ELR (cell line): Measurements from ENCODE around the gene MEIS1.

Source experiments
- DNase-seq: peaks from one replicate; pipeline ENCODE4 v3.0.0-alpha.2; 2015; ENCODE audit warnings: low read depth

Gene MEIS1

DNA sequence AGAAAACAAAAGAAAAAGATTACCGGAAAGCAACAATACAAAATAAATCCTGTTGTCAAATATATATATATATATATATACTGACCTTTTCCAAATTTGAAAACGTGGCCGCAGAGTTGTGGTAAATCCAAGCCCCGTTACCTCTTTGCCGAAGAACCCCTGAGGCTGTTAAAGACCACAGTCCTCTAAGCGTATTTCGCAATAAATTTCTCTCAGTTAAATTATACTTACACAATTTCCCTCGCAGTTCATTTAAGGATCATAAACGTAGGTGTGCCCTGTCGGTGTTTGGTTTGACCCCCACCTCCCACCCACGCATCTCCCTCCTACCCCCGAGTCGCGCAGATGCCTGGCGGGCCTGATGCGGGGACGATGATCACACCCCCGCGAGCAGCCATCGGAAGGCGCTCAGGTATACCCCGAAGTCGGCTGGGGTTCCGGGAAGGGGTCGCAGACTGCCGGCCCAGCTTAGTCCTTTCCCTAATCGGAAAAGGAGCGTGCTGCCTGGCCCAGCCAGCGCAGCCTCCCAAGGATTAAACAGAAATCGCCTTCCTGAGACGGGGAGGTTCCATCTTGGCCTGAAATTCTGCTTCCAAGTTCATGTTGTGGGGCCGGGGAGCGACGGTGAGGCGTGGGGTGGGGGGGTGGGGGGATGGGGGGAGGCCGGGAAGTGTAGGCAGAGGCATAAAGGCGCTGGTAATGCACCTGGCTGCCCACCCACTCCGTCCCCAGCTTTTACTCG lies 2.9 kb upstream of the MEIS1 start:
- DNase-seq, result no peak

DNA sequence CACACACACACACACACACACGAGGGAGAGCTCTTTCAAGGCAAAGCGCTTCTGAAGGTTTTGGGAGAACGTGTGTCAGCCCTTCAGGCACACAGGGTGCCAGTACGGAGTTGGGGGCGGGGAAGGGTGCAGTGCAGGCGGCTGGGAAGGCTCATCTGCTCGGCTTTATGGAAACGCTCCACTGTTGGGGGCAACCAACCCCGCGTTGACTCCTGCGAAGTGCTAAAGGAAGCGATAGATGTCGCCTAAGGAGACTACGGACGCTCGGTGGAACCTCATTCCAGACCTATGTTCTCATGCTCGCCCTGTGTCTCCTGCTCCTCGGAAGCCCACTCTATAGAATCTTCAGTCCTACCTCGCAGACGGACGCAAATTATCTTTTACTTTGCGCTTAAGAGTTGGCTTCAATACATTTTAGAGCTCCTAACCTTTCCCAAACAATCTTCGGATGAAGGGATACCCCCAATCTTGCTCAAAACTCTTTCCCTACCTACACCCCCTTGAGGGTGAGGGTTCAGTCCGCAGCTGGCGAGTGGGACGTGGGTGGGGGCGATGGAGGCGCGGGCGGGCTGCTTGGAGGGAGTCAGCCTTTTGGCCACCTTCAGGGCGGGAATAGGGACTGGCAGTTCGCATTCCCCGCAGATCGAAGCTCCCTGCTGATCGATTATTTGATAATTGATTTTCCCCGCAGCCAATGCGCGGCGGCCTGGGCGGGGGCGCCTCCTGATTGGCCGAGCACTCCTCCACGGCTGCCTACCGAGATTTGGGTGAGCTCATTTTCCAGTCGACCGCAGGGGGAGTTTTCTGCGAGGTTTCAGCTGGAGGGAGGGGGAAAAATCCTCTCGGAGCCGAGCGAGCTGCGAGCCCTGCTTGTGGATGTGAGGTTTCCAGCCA lies 1.9 kb upstream of the MEIS1 start:
- DNase-seq, result peak; percentile 97

DNA sequence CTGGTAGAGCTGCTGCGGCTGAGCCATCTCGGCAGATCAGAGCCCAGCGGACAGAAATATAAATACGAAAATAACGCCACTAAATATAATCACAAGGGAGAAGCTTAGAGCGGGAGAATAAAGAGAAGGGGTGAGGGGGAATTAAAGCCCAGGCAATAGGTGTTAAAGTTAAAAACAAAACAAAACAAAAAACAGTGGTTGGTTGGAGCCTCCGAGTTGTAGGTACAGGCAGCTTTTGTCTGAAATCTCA lies 1.3 kb upstream of the MEIS1 start:
- no peak for DNase-seq

DNA sequence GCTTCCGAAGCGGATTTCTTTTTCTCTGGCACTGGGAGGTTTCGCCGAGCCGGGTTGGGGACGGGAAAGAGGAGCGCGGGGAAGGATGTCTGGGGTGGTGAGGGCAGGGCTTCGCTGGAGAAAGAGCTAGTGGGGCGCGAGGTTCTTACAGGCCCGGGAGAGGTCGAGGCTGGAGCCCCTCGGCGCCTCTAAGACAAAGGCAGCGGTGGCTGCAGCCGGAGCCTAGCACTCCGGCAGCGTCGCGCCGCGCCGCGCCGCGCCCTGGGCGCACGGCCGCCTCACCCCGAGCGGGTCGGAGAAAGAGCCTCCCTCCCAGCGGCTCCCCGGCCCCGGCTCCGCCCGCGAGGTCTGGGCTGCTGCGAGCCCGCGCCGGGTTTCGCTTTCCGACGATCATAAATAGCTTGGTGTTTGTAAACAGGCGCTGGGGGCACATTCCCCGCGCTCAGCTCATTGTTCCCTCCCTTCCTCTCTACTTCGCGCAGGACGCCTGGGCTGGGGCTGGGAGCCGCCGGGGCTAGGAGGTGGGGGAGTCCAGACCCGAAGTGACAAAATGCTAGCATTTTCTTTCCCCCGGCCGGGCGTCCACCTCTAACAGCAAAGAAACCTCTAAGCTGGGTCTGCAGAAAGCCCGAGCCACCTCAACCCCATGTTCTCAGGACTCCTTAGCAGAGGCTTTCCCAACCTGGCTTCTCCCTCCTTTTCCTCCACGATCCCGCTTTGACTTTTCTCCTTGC lies 813 bp upstream of the MEIS1 start:
- peak; percentile 83 for DNase-seq

DNA sequence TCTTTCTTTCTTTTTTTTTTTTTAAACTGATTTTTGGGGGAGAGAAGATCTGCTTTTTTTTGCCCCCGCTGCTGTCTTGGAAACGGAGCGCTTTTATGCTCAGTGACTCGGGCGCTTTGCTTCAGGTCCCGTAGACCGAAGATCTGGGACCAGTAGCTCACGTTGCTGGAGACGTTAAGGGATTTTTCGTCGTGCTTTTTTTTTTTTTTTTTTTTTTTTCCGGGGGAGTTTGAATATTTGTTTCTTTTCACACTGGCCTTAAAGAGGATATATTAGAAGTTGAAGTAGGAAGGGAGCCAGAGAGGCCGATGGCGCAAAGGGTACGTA lies 587 bp downstream of the MEIS1 start:
- DNase-seq, result peak; percentile 61

DNA sequence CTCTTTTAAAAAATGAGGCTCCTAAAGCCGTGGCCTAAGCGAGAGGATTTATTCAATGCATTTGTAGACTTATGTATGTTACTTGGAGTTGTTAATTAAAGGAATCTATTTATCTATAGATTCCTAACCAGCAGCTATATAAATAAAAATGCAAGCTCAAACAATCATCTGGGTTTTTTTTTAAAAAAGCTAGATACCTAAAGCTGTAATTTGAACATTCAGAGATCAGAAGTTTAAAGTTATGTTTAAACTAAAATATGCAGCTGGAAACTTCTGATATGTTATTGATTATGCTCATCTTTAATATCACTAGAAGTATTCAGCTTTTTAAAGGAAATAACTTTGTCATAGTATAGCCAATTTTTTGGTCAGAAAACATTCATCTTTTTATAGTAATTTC lies 1.0 kb downstream of the MEIS1 start:
- DNase-seq, result no peak

DNA sequence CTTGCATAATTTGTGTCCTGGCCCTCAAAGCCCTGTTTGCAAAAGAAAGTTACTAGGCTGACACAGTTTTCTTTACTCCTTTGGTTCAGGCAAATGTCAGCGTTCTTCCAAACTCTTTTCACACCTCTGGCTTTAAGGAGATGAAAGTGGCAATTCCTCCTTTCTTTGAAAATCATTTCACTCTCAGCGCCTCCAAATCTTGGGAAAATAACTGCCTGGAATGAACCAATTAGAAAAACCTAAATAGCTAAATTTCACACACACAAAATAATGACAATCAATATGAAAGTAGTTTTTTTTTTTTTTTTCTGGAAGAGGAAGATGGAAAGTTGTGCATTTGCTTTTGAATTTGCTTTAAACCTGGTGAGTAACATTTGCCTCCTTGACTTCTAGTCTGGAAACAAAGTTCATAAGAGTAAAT lies 1.7 kb downstream of the MEIS1 start:
- peak; percentile 31 for DNase-seq

DNA sequence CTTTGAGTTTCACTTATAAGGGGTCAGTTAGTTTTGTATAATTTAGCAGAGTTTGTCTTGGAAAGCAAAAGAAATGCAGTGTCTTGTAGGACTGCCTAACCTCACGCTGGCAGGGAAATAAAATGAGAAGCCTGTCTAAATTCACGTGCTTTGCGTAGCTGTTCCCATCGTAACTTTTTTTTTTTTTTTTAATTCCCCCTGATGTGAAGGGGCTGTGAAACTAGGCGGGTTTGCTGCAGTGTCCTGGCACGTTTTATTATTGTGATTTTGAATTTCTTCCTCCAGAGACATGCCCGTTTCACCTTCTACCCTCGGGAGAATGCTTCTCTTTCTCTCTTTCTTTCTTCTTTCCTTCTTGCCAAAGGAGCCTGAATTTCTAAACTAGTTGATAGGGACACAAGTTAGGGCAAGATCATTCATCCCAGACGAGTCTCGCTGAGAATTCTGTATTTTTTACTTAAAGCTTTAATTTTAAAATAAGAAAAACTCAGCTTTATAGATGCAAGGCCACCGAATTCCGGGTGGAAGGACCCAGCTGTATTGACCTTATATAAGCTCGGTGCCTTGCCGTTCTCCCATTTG lies 2.3 kb downstream of the MEIS1 start:
- DNase-seq, result peak; percentile 48

DNA sequence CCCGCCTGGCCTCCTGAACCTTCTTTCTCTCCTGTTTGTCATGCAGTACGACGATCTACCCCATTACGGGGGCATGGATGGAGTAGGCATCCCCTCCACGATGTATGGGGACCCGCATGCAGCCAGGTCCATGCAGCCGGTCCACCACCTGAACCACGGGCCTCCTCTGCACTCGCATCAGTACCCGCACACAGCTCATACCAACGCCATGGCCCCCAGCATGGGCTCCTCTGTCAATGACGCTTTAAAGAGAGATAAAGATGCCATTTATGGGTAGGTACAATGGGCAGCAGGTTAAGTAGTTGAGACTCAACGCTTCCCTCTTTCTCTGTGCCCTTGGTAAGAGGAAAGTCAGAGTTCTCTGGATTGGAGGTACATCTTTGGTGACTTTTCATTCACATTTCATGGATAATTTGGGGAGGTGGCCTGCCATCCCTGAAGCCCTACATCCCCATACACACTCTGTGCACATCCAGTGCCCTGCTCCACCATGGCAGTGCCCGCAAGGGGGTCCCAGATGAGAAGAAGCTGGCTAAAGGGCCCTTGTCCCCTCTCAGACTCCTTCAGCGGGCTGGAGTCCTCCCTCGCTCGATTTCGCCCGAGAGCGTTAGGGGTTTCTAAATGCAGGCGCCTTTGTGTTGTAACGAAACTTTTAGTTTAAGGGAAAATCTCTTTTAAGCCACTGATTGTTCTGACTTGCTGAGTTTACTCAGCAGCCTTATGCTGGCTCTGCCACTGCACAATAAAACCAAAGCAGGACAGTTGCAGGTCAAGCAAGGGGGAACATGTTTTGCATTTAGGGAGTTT lies 3.0 kb downstream of the MEIS1 start:
- DNase-seq, result peak; percentile 69

DNA sequence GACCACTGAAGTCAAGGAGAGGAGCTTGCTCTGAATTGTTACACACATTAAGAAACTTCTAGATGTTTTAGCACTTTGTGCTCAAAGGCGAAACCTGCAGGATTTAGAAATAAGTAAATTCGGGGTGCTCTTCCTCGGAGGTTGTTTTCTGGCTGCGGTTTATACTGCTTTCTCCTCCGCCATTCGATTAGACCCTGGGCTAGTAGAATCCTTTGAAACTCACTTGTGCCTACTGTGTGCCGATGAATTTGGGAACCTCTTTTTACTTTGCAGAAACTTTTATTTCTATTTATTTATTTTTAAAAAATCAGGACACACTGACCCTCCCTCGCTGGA lies 3.5 kb downstream of the MEIS1 start:
- DNase-seq, result no peak

DNA sequence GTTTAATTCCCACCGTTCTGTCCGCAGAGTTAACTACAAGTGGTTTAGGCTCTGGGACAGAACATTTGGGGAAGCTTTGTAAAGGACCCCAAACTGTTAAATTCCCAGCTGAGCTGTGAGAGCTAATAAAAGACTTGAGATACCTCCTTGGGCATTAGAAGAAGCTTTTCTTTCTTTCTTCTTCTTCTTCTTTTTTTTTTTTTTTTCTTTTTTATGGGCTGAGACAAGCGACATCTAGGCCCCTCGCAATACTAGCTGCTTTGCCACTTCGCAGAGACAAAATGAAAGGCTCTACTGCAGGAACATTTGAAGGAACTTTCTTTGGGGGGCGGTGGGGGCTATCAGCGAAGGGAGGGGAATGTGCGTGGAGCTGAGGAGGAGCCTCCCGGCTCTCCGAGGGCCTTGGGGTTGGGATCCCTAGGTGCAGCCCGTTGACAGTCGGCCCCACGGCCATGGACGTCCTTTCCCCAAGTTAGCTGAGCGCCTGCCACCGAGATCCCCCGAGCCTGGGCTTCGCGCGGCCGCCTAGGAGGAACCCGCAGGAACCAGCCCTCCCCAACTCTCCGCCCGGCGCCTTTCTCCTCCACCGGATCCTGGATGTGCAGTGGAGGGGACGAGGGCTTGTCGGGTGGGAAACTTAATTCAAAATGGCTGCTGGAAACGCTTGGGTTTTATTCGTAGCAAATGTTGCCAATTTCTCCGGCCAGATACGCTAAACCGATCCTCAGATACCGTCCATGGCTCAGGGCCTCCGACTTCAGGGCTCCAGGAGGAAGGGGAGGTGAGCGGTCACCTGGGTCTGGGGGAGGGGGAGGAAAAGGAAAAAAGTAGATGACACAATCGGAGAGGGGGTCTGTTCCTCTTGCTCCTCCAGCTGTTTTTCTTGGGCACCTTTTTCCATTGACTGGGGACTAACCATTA lies 4.2 kb downstream of the MEIS1 start:
- peak; percentile 65 for DNase-seq

DNA sequence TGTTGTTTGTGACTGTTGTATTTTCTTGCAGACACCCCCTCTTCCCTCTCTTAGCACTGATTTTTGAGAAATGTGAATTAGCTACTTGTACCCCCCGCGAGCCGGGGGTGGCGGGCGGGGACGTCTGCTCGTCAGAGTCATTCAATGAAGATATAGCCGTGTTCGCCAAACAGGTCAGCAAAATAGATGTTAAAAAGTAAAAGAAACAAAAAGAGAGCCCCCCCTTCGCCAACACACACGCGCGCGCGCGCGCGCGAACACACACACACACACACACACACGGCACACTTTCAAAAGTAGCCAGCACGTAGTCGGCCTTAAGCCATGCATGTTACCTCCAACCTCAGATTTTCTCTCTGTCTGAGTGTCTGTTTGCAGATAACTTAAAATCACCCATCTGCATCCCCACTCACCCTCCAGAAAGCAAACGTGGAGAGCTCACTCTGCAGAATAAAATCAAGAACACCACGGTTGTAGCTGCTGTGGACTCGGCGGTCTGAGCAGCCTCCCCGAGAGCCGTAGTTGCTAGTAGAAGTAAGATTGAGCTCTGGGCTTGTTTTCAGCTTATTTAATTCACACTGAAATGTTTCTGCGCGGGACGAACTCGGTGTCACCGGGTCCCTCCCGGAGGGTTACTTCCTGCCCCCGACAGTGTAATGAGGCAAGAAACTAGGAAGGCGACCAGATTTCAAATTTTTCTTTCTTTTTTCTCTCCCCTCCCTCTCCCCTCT lies 5.1 kb downstream of the MEIS1 start:
- peak; percentile 53 for DNase-seq

DNA sequence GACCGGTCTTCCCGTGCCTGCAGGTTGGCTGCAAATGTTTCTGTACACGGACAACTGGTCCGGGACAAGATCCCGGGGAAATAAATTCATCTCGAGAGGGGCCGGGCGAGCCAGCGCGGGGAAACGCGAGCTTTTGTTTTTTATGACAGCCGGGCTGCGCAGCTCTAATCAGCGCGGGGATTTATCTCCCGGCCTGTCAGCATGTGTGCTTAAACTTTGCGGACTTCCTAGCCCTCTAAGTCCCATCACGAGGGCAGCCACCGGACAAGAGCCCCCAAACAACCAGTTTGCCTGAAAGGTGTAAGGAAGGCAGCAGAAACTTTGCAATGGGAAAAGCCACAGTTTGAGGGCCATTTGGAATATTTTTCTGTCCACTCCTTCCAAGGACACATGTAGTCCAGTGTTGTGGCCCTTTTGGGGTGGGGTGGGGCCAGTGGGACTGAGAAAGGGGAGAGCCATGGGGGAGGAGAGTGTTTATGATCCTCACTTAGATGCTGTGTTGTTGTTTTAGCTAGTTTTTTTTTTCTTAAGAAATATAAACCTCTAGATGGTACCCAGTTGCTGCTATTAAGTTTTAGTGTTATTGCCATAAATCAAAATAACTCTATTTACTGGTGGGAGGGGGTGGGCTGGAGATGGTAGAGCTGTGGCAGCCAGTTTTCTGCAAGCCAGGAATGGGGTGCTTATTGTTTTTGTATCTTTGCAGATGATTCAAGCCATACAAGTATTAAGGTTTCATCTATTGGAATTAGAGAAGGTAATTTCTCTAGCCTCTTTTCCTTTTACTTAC lies 6.0 kb downstream of the MEIS1 start:
- peak; percentile 76 for DNase-seq

DNA sequence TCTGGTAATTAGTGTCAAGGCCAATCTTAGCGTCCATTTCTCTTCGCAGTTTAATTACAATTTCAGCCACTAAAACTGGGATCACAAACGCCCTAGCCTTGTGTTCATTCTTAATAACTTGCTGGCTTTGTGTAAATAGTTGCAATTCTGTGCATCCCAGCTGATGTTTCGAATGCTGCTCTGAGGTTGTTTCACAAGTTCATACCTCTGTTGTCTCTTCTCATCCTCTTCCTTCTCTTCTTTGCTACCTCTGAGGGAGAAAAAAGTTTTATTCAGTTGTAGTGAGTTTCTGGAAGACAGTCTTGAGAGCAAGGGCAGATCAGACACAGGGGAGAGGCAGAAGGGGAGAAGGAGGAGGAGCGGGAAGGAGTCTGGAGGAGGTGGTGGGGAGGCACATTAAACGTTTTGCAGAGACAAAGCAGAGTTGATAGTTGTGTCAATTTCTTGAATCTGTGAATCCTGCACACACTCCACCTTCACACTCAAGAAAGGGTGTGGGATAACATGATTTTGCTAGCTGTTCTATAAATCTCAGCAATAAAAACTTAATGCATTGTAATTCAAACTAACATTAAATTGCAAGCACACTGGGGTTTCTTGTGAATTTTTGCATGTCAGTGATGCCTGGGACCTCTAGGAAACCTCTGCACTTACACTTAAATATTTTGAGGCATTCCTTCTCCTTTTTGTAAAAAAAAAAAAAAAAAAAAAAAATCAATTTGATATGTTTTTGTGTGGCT lies 6.8 kb downstream of the MEIS1 start:
- DNase-seq, result peak; percentile 40

DNA sequence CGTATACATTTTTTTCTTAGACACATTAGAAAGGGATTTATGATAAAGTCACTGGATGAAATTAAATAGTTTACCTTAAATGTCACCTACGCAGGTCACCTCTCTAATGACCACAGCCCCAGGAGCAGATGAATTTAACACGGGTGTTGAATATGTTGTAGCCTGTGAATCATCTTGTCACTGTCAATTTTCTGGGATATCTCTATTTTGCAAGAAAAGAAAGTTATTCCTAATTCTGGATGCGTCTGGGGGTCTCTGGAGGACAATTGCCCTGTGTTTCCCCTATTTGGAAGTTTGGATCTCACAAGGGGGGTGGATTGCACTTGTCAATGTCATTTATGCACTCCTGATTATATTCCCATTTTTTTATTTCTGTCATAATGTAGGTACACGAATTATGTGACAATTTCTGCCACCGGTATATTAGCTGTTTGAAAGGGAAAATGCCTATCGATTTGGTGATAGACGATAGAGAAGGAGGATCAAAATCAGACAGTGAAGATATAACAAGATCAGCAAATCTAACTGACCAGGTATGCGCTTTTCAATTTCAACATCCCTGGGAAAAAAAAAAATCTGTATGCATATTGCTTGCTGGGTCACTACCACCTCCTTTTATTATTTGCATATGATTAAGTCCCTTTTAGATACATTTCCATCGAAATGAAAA lies 7.7 kb downstream of the MEIS1 start:
- DNase-seq, result peak; percentile 25

DNA sequence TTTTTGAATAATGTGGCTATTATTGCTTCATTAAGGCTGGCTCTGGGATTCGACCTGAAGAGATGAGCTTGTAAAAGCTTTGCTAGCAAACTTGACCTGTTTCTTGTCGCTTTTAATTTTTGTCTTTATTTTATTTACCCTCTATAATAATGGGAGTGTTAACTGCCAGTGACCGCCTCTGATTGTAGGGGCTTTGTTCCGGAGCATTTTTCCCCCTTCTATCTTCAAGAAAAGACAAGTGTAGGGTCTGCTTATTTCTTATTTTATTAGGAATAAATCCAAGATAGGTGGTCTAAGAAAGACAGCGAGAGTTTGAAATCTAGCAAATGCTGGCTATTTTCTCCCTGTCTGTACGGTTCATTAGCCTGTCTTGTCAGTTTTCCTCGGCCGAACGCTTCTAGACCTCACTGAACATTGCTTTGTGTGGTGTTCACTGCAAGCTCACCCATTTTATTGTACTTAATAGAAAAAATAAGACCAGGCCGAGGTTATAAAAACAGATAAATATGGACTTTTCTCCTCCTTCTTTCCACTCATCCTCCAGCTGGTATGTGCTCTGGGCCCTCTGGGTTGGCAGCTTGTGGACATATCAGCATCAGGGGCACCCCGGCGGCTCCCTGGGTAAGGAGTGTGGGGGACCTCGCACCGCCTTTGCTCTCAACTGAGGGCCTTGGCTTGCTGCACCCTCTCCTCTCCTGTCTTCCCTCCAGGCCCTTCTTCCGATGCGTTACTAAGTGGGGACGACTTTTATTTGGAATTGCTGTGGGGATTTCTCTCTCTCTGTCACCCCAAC lies 8.5 kb downstream of the MEIS1 start:
- peak; percentile 57 for DNase-seq
